ENCODE data around the gene HADHB.

DNA sequence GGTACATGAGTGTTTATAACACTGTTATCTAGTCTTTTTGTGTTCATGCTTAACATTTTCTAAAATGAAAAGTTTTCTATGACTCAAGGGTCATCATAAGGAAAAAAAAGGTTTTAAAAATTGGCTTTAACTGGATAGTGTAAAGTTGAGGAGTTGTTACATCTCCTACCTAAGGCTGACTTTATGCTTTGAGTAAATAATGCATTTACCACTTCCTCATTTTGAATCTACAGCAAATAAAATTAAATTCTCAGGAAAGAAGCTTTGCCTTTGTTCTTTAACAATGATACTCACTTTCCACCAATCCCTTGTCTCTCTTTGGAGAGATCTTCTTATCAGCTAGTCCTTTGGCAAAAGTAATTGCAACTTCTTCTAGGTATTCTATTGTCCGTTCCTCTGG, 30.0 kb upstream of the HADHB start:
- TF ChIP-seq FOXM1 (IDR thresholded peaks at IDR 0.05; ENCODE audit: borderline replicate concordance, low read depth) (no peak), ZBTB7A (IDR thresholded peaks at IDR 0.05; ENCODE audit: low read depth) (no peak), CREB1 (IDR thresholded peaks at IDR 0.05; ENCODE audit: low read depth) (no peak), EP300 (IDR thresholded peaks at IDR 0.05; ENCODE audit: borderline replicate concordance) (no peak), RAD21 (IDR thresholded peaks at IDR 0.05; ENCODE audit: low read depth) (no peak), TAF1 (IDR thresholded peaks at IDR 0.05; ENCODE audit: low read depth) (no peak), CEBPB (IDR thresholded peaks at IDR 0.05) (no peak), EGR1 (IDR thresholded peaks at IDR 0.05) (no peak), YY1 (IDR thresholded peaks at IDR 0.05; ENCODE audit: low read depth) (no peak)
- TF ChIP-seq, protein P1, sequence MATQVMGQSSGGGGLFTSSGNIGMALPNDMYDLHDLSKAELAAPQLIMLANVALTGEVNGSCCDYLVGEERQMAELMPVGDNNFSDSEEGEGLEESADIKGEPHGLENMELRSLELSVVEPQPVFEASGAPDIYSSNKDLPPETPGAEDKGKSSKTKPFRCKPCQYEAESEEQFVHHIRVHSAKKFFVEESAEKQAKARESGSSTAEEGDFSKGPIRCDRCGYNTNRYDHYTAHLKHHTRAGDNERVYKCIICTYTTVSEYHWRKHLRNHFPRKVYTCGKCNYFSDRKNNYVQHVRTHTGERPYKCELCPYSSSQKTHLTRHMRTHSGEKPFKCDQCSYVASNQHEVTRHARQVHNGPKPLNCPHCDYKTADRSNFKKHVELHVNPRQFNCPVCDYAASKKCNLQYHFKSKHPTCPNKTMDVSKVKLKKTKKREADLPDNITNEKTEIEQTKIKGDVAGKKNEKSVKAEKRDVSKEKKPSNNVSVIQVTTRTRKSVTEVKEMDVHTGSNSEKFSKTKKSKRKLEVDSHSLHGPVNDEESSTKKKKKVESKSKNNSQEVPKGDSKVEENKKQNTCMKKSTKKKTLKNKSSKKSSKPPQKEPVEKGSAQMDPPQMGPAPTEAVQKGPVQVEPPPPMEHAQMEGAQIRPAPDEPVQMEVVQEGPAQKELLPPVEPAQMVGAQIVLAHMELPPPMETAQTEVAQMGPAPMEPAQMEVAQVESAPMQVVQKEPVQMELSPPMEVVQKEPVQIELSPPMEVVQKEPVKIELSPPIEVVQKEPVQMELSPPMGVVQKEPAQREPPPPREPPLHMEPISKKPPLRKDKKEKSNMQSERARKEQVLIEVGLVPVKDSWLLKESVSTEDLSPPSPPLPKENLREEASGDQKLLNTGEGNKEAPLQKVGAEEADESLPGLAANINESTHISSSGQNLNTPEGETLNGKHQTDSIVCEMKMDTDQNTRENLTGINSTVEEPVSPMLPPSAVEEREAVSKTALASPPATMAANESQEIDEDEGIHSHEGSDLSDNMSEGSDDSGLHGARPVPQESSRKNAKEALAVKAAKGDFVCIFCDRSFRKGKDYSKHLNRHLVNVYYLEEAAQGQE (IDR thresholded peaks at IDR 0.05; ENCODE audit: low read depth) = no peak
- TF ChIP-seq, protein P2, sequence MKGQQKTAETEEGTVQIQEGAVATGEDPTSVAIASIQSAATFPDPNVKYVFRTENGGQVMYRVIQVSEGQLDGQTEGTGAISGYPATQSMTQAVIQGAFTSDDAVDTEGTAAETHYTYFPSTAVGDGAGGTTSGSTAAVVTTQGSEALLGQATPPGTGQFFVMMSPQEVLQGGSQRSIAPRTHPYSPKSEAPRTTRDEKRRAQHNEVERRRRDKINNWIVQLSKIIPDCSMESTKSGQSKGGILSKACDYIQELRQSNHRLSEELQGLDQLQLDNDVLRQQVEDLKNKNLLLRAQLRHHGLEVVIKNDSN (IDR thresholded peaks at IDR 0.05) = no peak
- TF ChIP-seq, protein P3, sequence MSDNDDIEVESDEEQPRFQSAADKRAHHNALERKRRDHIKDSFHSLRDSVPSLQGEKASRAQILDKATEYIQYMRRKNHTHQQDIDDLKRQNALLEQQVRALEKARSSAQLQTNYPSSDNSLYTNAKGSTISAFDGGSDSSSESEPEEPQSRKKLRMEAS (IDR thresholded peaks at IDR 0.05) = no peak
